ENCODE results near the gene EFCAB11. TPM values are rescaled to one million over a fixed set of nuclear protein-coding genes. Genes with fewer than 3 reads are reported as not detected.

Gene EFCAB11
- total RNA-seq, 3 donors from 2014 or later (not counting 1 experiment from before 2014, with no cell fraction given): 3.9 to 5.2 (median 4.0) TPM

GRCh38 chr14:89836830-89837469 lies 117.6 kb downstream of the EFCAB11 start:
- no peak for TF ChIP-seq CTCF (IDR thresholded peaks at IDR 0.05)
- WGBS (ENCODE audit: insufficient coverage): 97% methylated on average over 7 of the region's 7 CpGs

GRCh38 chr14:89833661-89834060 lies 120.9 kb downstream of the EFCAB11 start:
- TF ChIP-seq CTCF (IDR thresholded peaks at IDR 0.05): no peak
- H3K36me3 ChIP-seq (ENCODE audit: control insufficient read depth, insufficient read depth, low read length): no peaks in the 10 kb centered on the region
- DNase-seq (no peak), ATAC-seq (no peak)
- H3K27me3 ChIP-seq (ENCODE audit: control insufficient read depth, insufficient read depth, low read length): no peaks in the 10 kb centered on the region
- H3K4me1 Mint-ChIP-seq: no peaks in the 10 kb centered on the region
- H3K9me3 Mint-ChIP-seq: no peaks in the 10 kb centered on the region
- no peaks in the 10 kb centered on the region for H3K36me3 Mint-ChIP-seq
- no peak overlapping the region for H3K4me3 ChIP-seq (ENCODE audit: low read length)
- intact Hi-C loops (cut with micrococcal nuclease): no loop called here
- no peak overlapping the region for H3K27ac Mint-ChIP-seq
- H3K9me3 ChIP-seq (ENCODE audit: control insufficient read depth, insufficient read depth, low read length): no peaks in the 10 kb centered on the region
- H3K27me3 Mint-ChIP-seq (ENCODE audit: low read depth in 2 of 2): peaks cover 4 to 8% of the 10 kb centered on the region in 2 donors
- no peaks in the 10 kb centered on the region for H3K4me1 ChIP-seq (ENCODE audit: control insufficient read depth, insufficient read depth, low read length)
- no peak overlapping the region for H3K4me3 Mint-ChIP-seq
- H3K27ac ChIP-seq (ENCODE audit: low read length): no peak overlapping the region

More at GRCh38 chr14:89836830-89837469, 117.6 kb downstream of the EFCAB11 start:
- ATAC-seq (no peak), DNase-seq (no peak)
- Histone ChIP-seq H3K27me3 (ENCODE audit: control insufficient read depth, insufficient read depth, low read length) (no peaks in the 10 kb centered on the region), H3K9me3 (ENCODE audit: control insufficient read depth, insufficient read depth, low read length) (no peaks in the 10 kb centered on the region), H3K36me3 (ENCODE audit: control insufficient read depth, insufficient read depth, low read length) (no peaks in the 10 kb centered on the region), H3K27ac (ENCODE audit: low read length) (no peak overlapping the region), H3K4me3 (ENCODE audit: low read length) (no peak overlapping the region), H3K4me1 (ENCODE audit: control insufficient read depth, insufficient read depth, low read length) (no peaks in the 10 kb centered on the region)
- Mint-ChIP-seq H3K4me3 (no peak overlapping the region), H3K27ac (no peak overlapping the region), H3K27me3 (ENCODE audit: low read depth in 2 of 2) (no peaks in the 10 kb centered on the region), H3K36me3 (no peaks in the 10 kb centered on the region), H3K4me1 (peaks cover 0 to 9% of the 10 kb centered on the region in 2 donors), H3K9me3 (no peaks in the 10 kb centered on the region)
- intact Hi-C loops (cut with micrococcal nuclease): no loop called here

GRCh38 chr14:89833120-89833532 lies 121.4 kb downstream of the EFCAB11 start:
- no peaks in the 10 kb centered on the region for H3K36me3 Mint-ChIP-seq
- ATAC-seq (no peak), DNase-seq (no peak)
- Histone ChIP-seq H3K36me3 (ENCODE audit: control insufficient read depth, insufficient read depth, low read length) (no peaks in the 10 kb centered on the region), H3K4me3 (ENCODE audit: low read length) (no peak overlapping the region), H3K4me1 (ENCODE audit: control insufficient read depth, insufficient read depth, low read length) (no peaks in the 10 kb centered on the region), H3K27me3 (ENCODE audit: control insufficient read depth, insufficient read depth, low read length) (no peaks in the 10 kb centered on the region), H3K27ac (ENCODE audit: low read length) (no peak overlapping the region), H3K9me3 (ENCODE audit: control insufficient read depth, insufficient read depth, low read length) (no peaks in the 10 kb centered on the region)
- TF ChIP-seq CTCF (IDR thresholded peaks at IDR 0.05): no peak
- H3K9me3 Mint-ChIP-seq: no peaks in the 10 kb centered on the region
- peaks cover 4 to 8% of the 10 kb centered on the region in 2 donors for H3K27me3 Mint-ChIP-seq (ENCODE audit: low read depth in 2 of 2)
- 52% methylated on average over 3 of the region's 3 CpGs for WGBS (ENCODE audit: insufficient coverage)
- H3K4me1 Mint-ChIP-seq: no peaks in the 10 kb centered on the region
- no peak overlapping the region for H3K27ac Mint-ChIP-seq
- H3K4me3 Mint-ChIP-seq: no peak overlapping the region
- intact Hi-C loops (cut with micrococcal nuclease): no loop called here

Data from natural killer cell (primary cell).